GM23248 (cell line): ENCODE data around the gene CUL9.

Experiments used
- EZH2 ChIP-seq: fragments of 200-600 bp; sonication (generic); IDR thresholded peaks from 2 replicates; pipeline ENCODE4 v1.6.1; 2018; ENCODE audit warnings: antibody characterized with exemption, mild to moderate bottlenecking; ENCODE audit not compliant: insufficient read depth, poor library complexity, severe bottlenecking
- EZH2phosphoT487 ChIP-seq: fragments of 200-600 bp; sonication (generic); IDR thresholded peaks from 2 replicates; pipeline ENCODE4 v1.6.1; 2018; ENCODE audit warnings: antibody characterized with exemption, moderate library complexity, mild to moderate bottlenecking, low read depth; ENCODE audit not compliant: insufficient read depth

GRCh38 chr6:43178150-43178549 lies 3.8 kb upstream of the CUL9 start:
- TF ChIP-seq EZH2phosphoT487 (no peak), EZH2 (no peak)
